Activated CD4-positive, alpha-beta memory T cell treated with anti-CD3 and anti-CD28 coated beads, Interleukin-2, amount 10 ng/mL, durations not matched to agents 7 days and 5 days (primary cell): ENCODE results near the gene DGKG. TPM values are rescaled to one million over a fixed set of nuclear protein-coding genes. Genes with fewer than 3 reads are reported as not detected.

Experiments
- CTCF ChIA-PET: fragments of 350-600 bp; sonication (Branson Sonifier 250); formaldehyde crosslinking; loops from one replicate; lab custom pipeline; 2021; ENCODE audit warnings: antibody characterized with exemption, inconsistent platforms; lab: Charles Lee
- POLR2A ChIA-PET: fragments of 350-600 bp; sonication (Branson Sonifier 250); formaldehyde crosslinking; loops from one replicate; lab custom pipeline; 2021; ENCODE audit warnings: antibody characterized with exemption; lab: Charles Lee
- DNase-seq: peaks from one replicate; pipeline ENCODE4 v3.0.0-alpha.2; 2020
- H3K27ac Mint-ChIP-seq: one replicate; pipeline ENCODE4 v1.8.0; 2021; ENCODE audit warnings: mild to moderate bottlenecking, mixed read lengths
- H3K27me3 Mint-ChIP-seq: one replicate; pipeline ENCODE4 v1.8.0; 2021; ENCODE audit warnings: mixed read lengths
- H3K36me3 Mint-ChIP-seq: one replicate; pipeline ENCODE4 v1.8.0; 2021; ENCODE audit warnings: low read depth, mixed read lengths
- H3K4me1 Mint-ChIP-seq: one replicate; pipeline ENCODE4 v1.8.0; 2021; ENCODE audit warnings: mixed read lengths
- H3K4me3 Mint-ChIP-seq: one replicate; pipeline ENCODE4 v1.8.0; 2021; ENCODE audit warnings: mild to moderate bottlenecking, mixed read lengths
- H3K9me3 Mint-ChIP-seq: one replicate; pipeline ENCODE4 v1.8.0; 2021; ENCODE audit warnings: mixed read lengths
- total RNA-seq, 2 experiments: library from RNA; stranded (reverse); gene quantifications; one replicate each; pipeline ENCODE4 v1.2.3, GENCODE V29; 2021

DGKG gene
- total RNA-seq, 2 experiments from 2014 or later = 0.13 to 0.58 TPM

DNA sequence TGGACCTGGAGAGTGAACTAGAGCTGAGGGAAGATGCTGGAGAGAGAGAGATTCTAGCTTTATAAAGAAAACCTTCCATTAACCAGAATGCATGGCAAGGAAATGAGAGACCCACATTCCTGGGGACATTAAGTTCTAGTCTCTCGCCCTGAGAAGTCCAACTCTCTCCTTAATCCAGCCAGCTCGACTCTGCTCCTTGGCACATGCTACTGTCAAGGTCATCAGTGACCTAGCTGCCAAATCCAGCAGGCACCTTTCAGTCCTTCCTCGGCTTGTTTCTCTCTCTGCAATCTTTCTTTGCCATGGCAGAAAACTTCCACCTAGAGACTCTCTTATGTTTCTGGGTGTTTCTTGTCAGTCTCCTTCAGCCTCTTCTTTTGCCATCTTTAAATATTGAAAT lies 40.3 kb downstream of the DGKG start:
- ChIA-PET POLR2A (no interaction called here), CTCF (no interaction called here)
- H3K27me3 Mint-ChIP-seq = peaks cover 7% of the 10 kb centered on the region
- H3K36me3 Mint-ChIP-seq = no peaks in the 10 kb centered on the region
- DNase-seq = no peak
- no peak overlapping the region for H3K4me3 Mint-ChIP-seq
- no peaks in the 10 kb centered on the region for H3K9me3 Mint-ChIP-seq
- H3K27ac Mint-ChIP-seq = no peak overlapping the region
- no peaks in the 10 kb centered on the region for H3K4me1 Mint-ChIP-seq

- CTCF ChIA-PET = no interaction called here
- H3K4me1 Mint-ChIP-seq = no peaks in the 10 kb centered on the region
Measured at GRCh38 chr3:186320862-186321568, 41.0 kb downstream of the DGKG start.

DNA sequence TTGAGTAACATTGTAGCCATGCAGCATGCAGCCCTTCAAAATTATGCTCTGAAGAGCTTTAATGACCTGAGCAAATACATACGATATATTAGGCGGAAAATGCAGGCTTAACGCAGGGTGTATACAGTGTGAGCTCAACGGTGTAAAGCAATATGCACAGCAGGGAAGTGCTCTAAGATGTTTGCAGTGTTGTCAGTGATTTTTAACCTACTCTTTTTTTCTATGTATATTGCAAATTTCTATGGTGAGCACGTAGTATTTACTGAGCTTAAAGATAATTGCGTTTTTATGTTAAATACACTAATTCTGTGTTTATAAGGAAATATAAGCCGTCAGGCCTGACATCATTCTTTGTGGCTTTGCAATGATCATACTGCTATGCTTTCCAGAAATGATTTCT lies 42.1 kb downstream of the DGKG start:
- no peaks in the 10 kb centered on the region for H3K9me3 Mint-ChIP-seq
- H3K4me3 Mint-ChIP-seq = no peak overlapping the region
- DNase-seq = no peak
- peaks cover 5% of the 10 kb centered on the region for H3K27me3 Mint-ChIP-seq
- no peaks in the 10 kb centered on the region for H3K4me1 Mint-ChIP-seq
- CTCF ChIA-PET = no interaction called here
- no peaks in the 10 kb centered on the region for H3K36me3 Mint-ChIP-seq
- no peak overlapping the region for H3K27ac Mint-ChIP-seq
- POLR2A ChIA-PET = no interaction called here

More at GRCh38 chr3:186320862-186321568, 41.0 kb downstream of the DGKG start:
- H3K36me3 Mint-ChIP-seq = no peaks in the 10 kb centered on the region
- H3K27ac Mint-ChIP-seq = no peak overlapping the region
- DNase-seq = no peak
- peaks cover 5% of the 10 kb centered on the region for H3K27me3 Mint-ChIP-seq
- no peak overlapping the region for H3K4me3 Mint-ChIP-seq
- POLR2A ChIA-PET = no interaction called here
- H3K9me3 Mint-ChIP-seq = no peaks in the 10 kb centered on the region

DNA sequence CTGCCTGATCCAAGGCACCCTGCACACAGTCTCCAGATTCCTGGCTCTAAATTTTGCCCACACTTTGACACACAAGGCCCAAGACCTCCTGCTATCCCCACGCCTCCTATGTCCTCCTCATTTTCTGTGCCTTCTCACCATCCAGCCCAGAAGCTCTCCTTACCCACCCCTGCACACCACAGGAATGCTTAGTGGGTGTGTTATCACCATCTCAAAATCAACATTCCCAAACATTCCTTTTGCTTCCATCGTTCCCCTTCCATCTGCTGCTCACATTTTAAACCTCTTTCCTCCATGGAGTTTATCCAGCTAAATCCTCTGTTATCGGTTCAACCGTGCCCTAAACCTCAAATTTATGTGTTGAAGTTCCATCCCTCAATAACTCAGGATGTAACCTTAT lies 43.9 kb downstream of the DGKG start:
- ChIA-PET POLR2A (no interaction called here), CTCF (no interaction called here)
- Mint-ChIP-seq H3K9me3 (no peaks in the 10 kb centered on the region), H3K27ac (no peak overlapping the region), H3K4me1 (no peaks in the 10 kb centered on the region), H3K36me3 (no peaks in the 10 kb centered on the region), H3K27me3 (peaks cover 3% of the 10 kb centered on the region), H3K4me3 (no peak overlapping the region)
- no peak for DNase-seq

GRCh38 chr3:186317478-186317877 lies 44.6 kb downstream of the DGKG start:
- Mint-ChIP-seq H3K27me3 (no peaks in the 10 kb centered on the region), H3K9me3 (no peaks in the 10 kb centered on the region), H3K4me3 (no peak overlapping the region), H3K36me3 (no peaks in the 10 kb centered on the region), H3K27ac (no peak overlapping the region), H3K4me1 (no peaks in the 10 kb centered on the region)
- POLR2A ChIA-PET = no interaction called here
- DNase-seq = no peak
- CTCF ChIA-PET = no interaction called here

- no peaks in the 10 kb centered on the region for H3K4me1 Mint-ChIP-seq
Measured at GRCh38 chr3:186316666-186317260, 45.3 kb downstream of the DGKG start.

GRCh38 chr3:186315581-186316354 lies 46.3 kb downstream of the DGKG start:
- Mint-ChIP-seq H3K36me3 (no peaks in the 10 kb centered on the region), H3K27ac (no peak overlapping the region), H3K4me1 (no peaks in the 10 kb centered on the region), H3K4me3 (no peak overlapping the region), H3K27me3 (no peaks in the 10 kb centered on the region), H3K9me3 (no peaks in the 10 kb centered on the region)
- CTCF ChIA-PET = no interaction called here
- POLR2A ChIA-PET = no interaction called here
- no peak for DNase-seq

More at GRCh38 chr3:186316666-186317260, 45.3 kb downstream of the DGKG start:
- Mint-ChIP-seq H3K4me3 (no peak overlapping the region), H3K27me3 (no peaks in the 10 kb centered on the region), H3K9me3 (no peaks in the 10 kb centered on the region), H3K36me3 (no peaks in the 10 kb centered on the region), H3K27ac (no peak overlapping the region)
- no peak for DNase-seq
- ChIA-PET CTCF (no interaction called here), POLR2A (no interaction called here)

GRCh38 chr3:186314896-186315295 lies 47.1 kb downstream of the DGKG start:
- Mint-ChIP-seq H3K9me3 (no peaks in the 10 kb centered on the region), H3K36me3 (no peaks in the 10 kb centered on the region), H3K27me3 (no peaks in the 10 kb centered on the region), H3K4me3 (no peak overlapping the region), H3K4me1 (no peaks in the 10 kb centered on the region), H3K27ac (no peak overlapping the region)
- no peak for DNase-seq
- ChIA-PET CTCF (no interaction called here), POLR2A (no interaction called here)

GRCh38 chr3:186311441-186311840 lies 50.6 kb downstream of the DGKG start:
- CTCF ChIA-PET = no interaction called here
- Mint-ChIP-seq H3K27ac (no peak overlapping the region), H3K4me3 (no peak overlapping the region), H3K9me3 (no peaks in the 10 kb centered on the region), H3K4me1 (no peaks in the 10 kb centered on the region), H3K36me3 (no peaks in the 10 kb centered on the region), H3K27me3 (no peaks in the 10 kb centered on the region)
- POLR2A ChIA-PET = no interaction called here
- DNase-seq = no peak

- ChIA-PET POLR2A (no interaction called here), CTCF (interaction anchor here (1.4 to 2.5 kb wide), 2 partner anchors 309 to 365 kb away, joined by 4 to 9 read pairs; no protein-coding TSS in a partner anchor)
- Mint-ChIP-seq H3K27ac (no peak overlapping the region), H3K9me3 (no peaks in the 10 kb centered on the region), H3K4me3 (no peak overlapping the region), H3K36me3 (no peaks in the 10 kb centered on the region), H3K4me1 (no peaks in the 10 kb centered on the region), H3K27me3 (no peaks in the 10 kb centered on the region)
- DNase-seq = no peak
Measured at GRCh38 chr3:186308549-186308948, 53.5 kb downstream of the DGKG start.

DNA sequence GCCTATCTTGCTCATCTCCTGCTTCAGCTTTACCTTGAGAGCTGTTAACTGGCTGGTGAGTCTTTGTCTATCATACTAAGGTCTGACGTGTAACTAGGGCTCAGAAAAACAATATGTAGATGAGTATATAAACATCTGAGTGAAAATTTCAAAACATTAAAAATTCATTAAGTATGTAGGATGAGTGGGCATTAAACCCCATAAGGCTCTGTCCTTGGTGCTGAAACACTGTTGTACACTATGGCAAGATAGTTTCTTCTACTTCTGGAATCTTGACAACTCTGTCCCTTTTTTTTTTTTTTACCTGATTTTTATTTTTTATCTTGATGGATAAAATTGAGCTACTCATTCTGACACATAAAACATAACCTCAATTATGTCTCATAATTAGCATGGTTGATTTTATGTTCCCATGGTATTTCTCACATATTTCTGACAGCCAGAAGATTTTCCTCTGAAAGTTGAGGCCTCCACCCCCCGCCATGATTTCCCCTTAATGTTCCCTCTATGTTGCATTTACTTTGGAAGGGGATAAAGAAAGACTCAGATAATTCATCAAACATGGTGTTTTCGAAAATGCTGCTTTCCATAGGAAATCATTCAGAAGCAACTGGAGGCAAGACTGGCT lies 54.3 kb downstream of the DGKG start:
- no peak overlapping the region for H3K4me3 Mint-ChIP-seq

DNA sequence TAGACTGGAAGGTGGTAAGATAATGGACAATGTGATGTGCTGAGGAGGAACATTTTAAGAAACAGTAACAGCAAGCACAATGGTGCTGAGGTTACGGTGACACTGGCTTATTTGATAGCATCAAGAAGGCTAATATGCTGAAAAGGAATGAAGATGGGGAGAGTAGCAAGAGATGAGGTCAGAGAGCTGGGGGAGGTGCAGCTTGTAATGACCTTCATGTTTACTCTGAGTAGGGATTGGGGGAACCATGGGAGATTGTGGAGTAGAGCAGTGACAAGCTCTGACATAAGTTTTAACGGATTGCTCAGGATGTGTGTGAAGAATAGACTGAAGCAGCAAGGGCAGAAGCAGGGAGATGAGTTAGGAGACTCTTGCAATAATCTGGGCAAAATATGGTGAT lies 56.7 kb downstream of the DGKG start:
- no peaks in the 10 kb centered on the region for H3K36me3 Mint-ChIP-seq
- peaks cover 2% of the 10 kb centered on the region for H3K27me3 Mint-ChIP-seq
- H3K4me3 Mint-ChIP-seq = no peak overlapping the region
- CTCF ChIA-PET = no interaction called here
- POLR2A ChIA-PET = no interaction called here
- H3K4me1 Mint-ChIP-seq = no peaks in the 10 kb centered on the region
- no peak overlapping the region for H3K27ac Mint-ChIP-seq
- no peaks in the 10 kb centered on the region for H3K9me3 Mint-ChIP-seq
- DNase-seq = no peak

More for the DNA sequence above, 54.3 kb downstream of the DGKG start:
- Mint-ChIP-seq H3K4me1 (no peaks in the 10 kb centered on the region), H3K36me3 (no peaks in the 10 kb centered on the region), H3K27ac (no peak overlapping the region), H3K27me3 (peaks cover under 1% of the 10 kb centered on the region), H3K9me3 (no peaks in the 10 kb centered on the region)
- CTCF ChIA-PET = interaction anchor here (2.5 kb wide), 1 partner anchor 309 kb away, joined by 9 read pairs; no protein-coding TSS in a partner anchor
- POLR2A ChIA-PET = no interaction called here
- DNase-seq = no peak

- Mint-ChIP-seq H3K4me1 (no peaks in the 10 kb centered on the region), H3K4me3 (no peak overlapping the region), H3K27me3 (peaks cover 2% of the 10 kb centered on the region), H3K27ac (no peak overlapping the region), H3K36me3 (no peaks in the 10 kb centered on the region), H3K9me3 (no peaks in the 10 kb centered on the region)
- no peak for DNase-seq
- POLR2A ChIA-PET = no interaction called here
- CTCF ChIA-PET = no interaction called here
Measured at GRCh38 chr3:186303965-186304364, 58.1 kb downstream of the DGKG start.
